Motor neuron (in vitro differentiated cells): ENCODE results near the gene NECAB2. TPM values are rescaled to one million over a fixed set of nuclear protein-coding genes. Genes with fewer than 3 reads are reported as not detected.

ENCODE experiments used
- ATAC-seq, 8 experiments: fragments of 200-7000 bp; cut with Tn5 transposase; replicated peaks in 6 of 8; 2 replicates each; pipeline ENCODE4 v1.8.0; 2021; ENCODE audit warnings: mild to moderate bottlenecking in 8 of 8, moderate library complexity in 8 of 8
- H3K27ac ChIP-seq, 2 donors: fragments of 250-450 bp; sonication (Bioruptor Pico); 2 replicates each; pipeline ENCODE4 v1.9.0; 2021; ENCODE audit warnings: antibody characterized with exemption in 2 of 2, mild to moderate bottlenecking in 2 of 2, moderate library complexity in 1 of 2
- H3K4me1 ChIP-seq, 2 donors: fragments of 250-450 bp; sonication (Bioruptor Pico); replicated peaks in 1 of 2; 2 replicates each; pipeline ENCODE4 v1.6.1; 2021; ENCODE audit warnings: antibody characterized with exemption in 2 of 2, mild to moderate bottlenecking in 2 of 2, moderate library complexity in 1 of 2
- H3K4me3 ChIP-seq, 5 donors: fragments of 250-450 bp; sonication (Bioruptor Pico); 2 replicates each; pipeline ENCODE4 v1.9.0; 2021; ENCODE audit warnings: antibody characterized with exemption in 5 of 5, mild to moderate bottlenecking in 5 of 5, moderate library complexity in 4 of 5
- WGBS, 10 experiments: fragments of 450-650 bp; shearing (Covaris generic); methylation state at CpG; one replicate each; pipeline ENCODE4 v1.0.0; 2022; 5-methylcytosine and 5-hydroxymethylcytosine counted together
- in situ Hi-C, 9 experiments: fragments of 400-800 bp; cut with MboI; loops; one replicate each; pipeline ENCODE4 v1.15.0; 2021; ENCODE audit warnings: low sequenced_read_pairs in 9 of 9, low pct_unique_long_range_greater_than_20kb in 2 of 9; ENCODE audit not compliant: unreplicated experiment in 9 of 9
- total RNA-seq, 8 experiments: library from RNA; unstranded; fragments of 300-600 nt; gene quantifications; 2 replicates each; pipeline versions ENCODE4 v1.2.3 to v1.2.4, GENCODE V29; 2022

Gene NECAB2
- total RNA-seq, 8 experiments from 2014 or later, result 0.63 to 23.4 (median 2.6) TPM

DNA sequence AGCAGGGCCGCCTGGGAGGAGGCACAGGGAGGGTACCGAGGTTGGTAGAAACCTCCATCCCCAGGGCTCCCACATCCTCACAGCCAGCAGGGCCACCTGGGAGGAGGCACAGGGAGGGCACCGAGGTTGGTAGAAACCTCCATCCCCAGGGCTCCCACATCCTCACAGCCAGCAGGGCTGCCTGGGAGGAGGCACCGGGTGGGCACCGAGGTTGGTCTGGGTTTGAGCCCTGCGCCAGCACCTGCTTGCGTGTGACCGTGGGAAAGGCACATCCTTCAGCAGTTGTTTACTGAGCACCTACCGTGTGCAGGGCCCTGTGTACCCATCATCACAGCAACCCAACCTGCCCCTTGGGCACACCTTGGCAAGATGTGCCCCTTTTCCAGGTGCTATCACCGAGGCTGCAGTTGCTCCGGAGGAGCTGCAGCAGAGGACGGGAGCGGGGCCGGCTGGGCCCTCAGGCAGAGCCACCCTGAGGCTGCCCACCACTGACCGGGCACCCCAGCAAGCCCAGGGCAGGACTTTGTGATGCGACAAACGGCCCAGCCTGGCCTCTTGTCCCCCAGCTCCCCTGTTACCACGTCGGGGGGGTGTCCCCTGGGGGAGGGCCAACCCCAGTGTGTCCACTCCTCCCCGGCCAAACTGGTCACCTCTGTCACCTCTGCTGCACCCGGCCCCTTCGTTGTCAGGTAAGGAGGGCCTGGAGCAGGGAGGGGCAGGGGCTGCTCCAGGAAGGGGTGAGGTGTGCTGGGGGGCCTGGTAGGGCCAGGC is 37.1 kb upstream of the NECAB2 start:
- Histone ChIP-seq H3K4me1 (peaks cover 0 to 3% of the 10 kb centered on the region in 2 donors), H3K4me3 (no peak overlapping the region), H3K27ac (no peak overlapping the region)
- in situ Hi-C loops, result loop anchor here in 1 of 9 experiments (25.0 kb wide), 1 partner anchor 556 kb away; no protein-coding TSS in a partner anchor
- no peak for ATAC-seq
- 40 to 100% (median 90%) methylated on average over 1 to 4 of the region's 22 CpGs; no CpG with 5 or more reads in 5 of the 10 experiments for WGBS, 10 experiments

DNA sequence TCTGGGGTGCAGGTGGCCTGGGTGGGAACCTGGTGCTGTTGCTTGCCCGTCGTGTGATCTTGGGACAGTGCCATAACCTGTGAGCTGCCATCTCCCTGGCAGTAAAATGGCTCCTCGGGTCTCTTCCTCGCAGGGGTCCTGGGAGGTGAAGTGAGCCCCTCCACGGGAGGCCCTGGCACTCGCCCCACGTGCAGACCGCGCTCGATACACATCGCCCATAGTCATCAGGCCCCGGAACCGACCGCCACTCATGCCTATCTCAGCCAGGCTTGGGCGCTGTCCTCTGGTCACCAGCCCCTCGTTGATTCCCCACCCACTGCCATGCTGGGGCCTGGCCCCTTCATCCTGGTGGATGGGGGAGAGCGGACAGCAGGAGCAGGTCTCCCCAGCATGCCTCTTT is 36.5 kb upstream of the NECAB2 start:
- in situ Hi-C loops, result loop anchor here in 1 of 9 experiments (25.0 kb wide), 1 partner anchor 556 kb away; no protein-coding TSS in a partner anchor
- 80 to 100% methylated on average over 1 of the region's 17 CpGs; no CpG with 5 or more reads in 8 of the 10 experiments for WGBS, 10 experiments
- no peak for ATAC-seq
- H3K4me3 ChIP-seq, result no peak overlapping the region
- no peak overlapping the region for H3K27ac ChIP-seq
- peaks cover 0 to 3% of the 10 kb centered on the region in 2 donors for H3K4me1 ChIP-seq

DNA sequence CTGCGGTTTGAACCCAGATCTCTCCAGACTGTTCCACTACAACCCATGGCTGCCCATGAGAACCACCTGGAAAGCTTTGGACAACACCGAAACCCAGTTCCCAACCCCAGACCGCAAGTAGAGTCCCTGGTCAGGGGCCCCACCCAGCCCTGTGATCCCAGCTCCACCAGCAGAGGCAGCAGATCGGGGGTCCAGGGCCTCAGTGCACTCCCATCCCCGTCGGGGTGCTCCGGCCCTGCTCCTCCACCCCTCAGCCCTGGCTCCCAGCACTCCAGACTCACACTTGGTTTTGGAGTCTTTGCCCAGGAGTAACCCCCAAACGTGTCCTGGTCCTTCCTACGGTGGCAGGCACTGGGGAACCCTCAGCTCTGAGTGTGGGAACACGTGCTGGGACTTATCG is 35.7 kb upstream of the NECAB2 start:
- peak in 1 of 8 experiments; percentile 10 for ATAC-seq
- WGBS, 10 experiments, result 48 to 100% (median 100%) methylated on average over 3 to 4 of the region's 11 CpGs; no CpG with 5 or more reads in 7 of the 10 experiments
- Histone ChIP-seq H3K27ac (no peak overlapping the region), H3K4me1 (no peaks in the 10 kb centered on the region), H3K4me3 (no peak overlapping the region)
- in situ Hi-C loops, result loop anchor here in 1 of 9 experiments (25.0 kb wide), 1 partner anchor 555 kb away; no protein-coding TSS in a partner anchor

- peak in 1 of 8 experiments; percentile 52 for ATAC-seq
- WGBS, 10 experiments, result 50 to 93% (median 86%) methylated on average over 1 to 6 of the region's 25 CpGs; no CpG with 5 or more reads in 6 of the 10 experiments
- in situ Hi-C loops, result loop anchor here in 1 of 9 experiments (25.0 kb wide), 1 partner anchor 554 kb away; no protein-coding TSS in a partner anchor
- Histone ChIP-seq H3K4me3 (no peak overlapping the region), H3K4me1 (no peaks in the 10 kb centered on the region), H3K27ac (no peak overlapping the region)
Observed at GRCh38 chr16:83932955-83933673, 34.9 kb upstream of the NECAB2 start.

- Histone ChIP-seq H3K27ac (no peak overlapping the region), H3K4me1 (no peaks in the 10 kb centered on the region), H3K4me3 (no peak overlapping the region)
- ATAC-seq, result no peak
- in situ Hi-C loops, result loop anchor here in 1 of 9 experiments (25.0 kb wide), 1 partner anchor 553 kb away; no protein-coding TSS in a partner anchor
- 47 to 100% (median 78%) methylated on average over 1 to 11 of the region's 28 CpGs; no CpG with 5 or more reads in 1 of the 10 experiments for WGBS, 10 experiments
Observed at GRCh38 chr16:83933885-83934683, 34.0 kb upstream of the NECAB2 start.

DNA sequence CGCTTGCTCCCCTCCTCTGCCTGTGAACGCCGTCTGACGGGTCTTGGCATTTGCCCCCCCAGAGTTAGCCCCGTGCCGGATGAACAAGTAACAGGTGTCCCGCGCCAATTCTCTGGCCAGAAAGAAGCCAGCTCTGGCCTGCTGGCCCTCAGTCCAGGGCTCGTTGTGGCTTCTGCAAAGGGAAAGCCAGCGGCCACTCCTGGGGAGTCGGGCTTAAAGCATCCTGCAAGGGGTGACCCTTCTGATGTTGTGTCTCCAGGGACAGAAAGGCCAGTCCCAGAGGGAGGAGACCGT is 33.4 kb upstream of the NECAB2 start:
- 58 to 93% (median 83%) methylated on average over 1 to 4 of the region's 12 CpGs; no CpG with 5 or more reads in 5 of the 10 experiments for WGBS, 10 experiments
- H3K27ac ChIP-seq, result no peak overlapping the region
- no peak overlapping the region for H3K4me3 ChIP-seq
- no peaks in the 10 kb centered on the region for H3K4me1 ChIP-seq
- in situ Hi-C loops, result loop anchor here in 1 of 9 experiments (25.0 kb wide), 1 partner anchor 553 kb away; no protein-coding TSS in a partner anchor
- no peak for ATAC-seq

- Histone ChIP-seq H3K4me1 (no peaks in the 10 kb centered on the region), H3K27ac (no peak overlapping the region), H3K4me3 (no peak overlapping the region)
- WGBS, 10 experiments, result 85 to 100% (median 93%) methylated on average over 1 to 9 of the region's 30 CpGs; no CpG with 5 or more reads in 3 of the 10 experiments
- ATAC-seq, result no peak
- in situ Hi-C loops, result loop anchor here in 1 of 9 experiments (25.0 kb wide), 1 partner anchor 552 kb away; no protein-coding TSS in a partner anchor
Observed at GRCh38 chr16:83935005-83935857, 32.8 kb upstream of the NECAB2 start.

DNA sequence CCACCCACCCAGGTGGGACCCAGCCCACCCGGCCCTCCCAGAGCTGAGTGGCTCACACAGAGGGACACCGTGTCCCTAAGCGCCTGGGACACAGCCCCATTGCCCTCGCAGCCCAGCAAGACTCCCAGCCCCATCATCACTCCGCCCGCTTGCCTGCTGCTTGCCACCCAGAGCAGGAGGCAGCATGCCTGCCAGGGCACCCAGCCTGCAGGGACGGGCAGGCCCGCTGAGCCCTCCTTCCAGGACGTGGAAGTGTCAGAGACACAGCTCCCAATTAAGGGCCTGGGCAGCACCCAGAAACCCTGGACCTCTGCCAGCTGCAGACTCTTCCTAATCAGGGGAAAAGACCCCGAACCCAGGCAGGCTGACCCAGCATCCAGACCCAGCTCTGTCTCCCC is 32.2 kb upstream of the NECAB2 start:
- Histone ChIP-seq H3K4me3 (no peak overlapping the region), H3K4me1 (no peaks in the 10 kb centered on the region), H3K27ac (no peak overlapping the region)
- ATAC-seq, result no peak
- in situ Hi-C loops, result loop anchor here in 1 of 9 experiments (25.0 kb wide), 1 partner anchor 551 kb away; no protein-coding TSS in a partner anchor
- no CpG with 5 or more reads among the region's 10 CpGs for WGBS, 10 experiments

GRCh38 chr16:83936581-83937165 is 31.4 kb upstream of the NECAB2 start:
- no peak overlapping the region for H3K4me3 ChIP-seq
- no peak overlapping the region for H3K27ac ChIP-seq
- ATAC-seq, result peak in 1 of 8 experiments; percentile 26
- 66 to 100% (median 81%) methylated on average over 1 to 11 of the region's 19 CpGs; no CpG with 5 or more reads in 6 of the 10 experiments for WGBS, 10 experiments
- in situ Hi-C loops, result loop anchor here in 1 of 9 experiments (25.0 kb wide), 1 partner anchor 551 kb away; no protein-coding TSS in a partner anchor
- H3K4me1 ChIP-seq, result no peaks in the 10 kb centered on the region

- WGBS, 10 experiments, result 29 to 100% (median 82%) methylated on average over 1 to 2 of the region's 2 CpGs; no CpG with 5 or more reads in 4 of the 10 experiments
- Histone ChIP-seq H3K27ac (no peak overlapping the region), H3K4me1 (no peaks in the 10 kb centered on the region), H3K4me3 (no peak overlapping the region)
- ATAC-seq, result no peak
- in situ Hi-C loops, result loop anchor here in 1 of 9 experiments (25.0 kb wide), 1 partner anchor 550 kb away; no protein-coding TSS in a partner anchor
Observed at GRCh38 chr16:83937267-83937666, 30.8 kb upstream of the NECAB2 start.
